HG03196 (cell line): ENCODE results near the gene CNN1.

ENCODE experiments used
- ATAC-seq: cut with Tn5 transposase; IDR thresholded peaks from one replicate; pipeline ENCODE4 v1.9.1; 2021; ENCODE audit not compliant: unreplicated experiment

The CNN1 gene

GRCh38 chr19:11534538-11534937 is 4.1 kb upstream of the CNN1 start:
- no peak for ATAC-seq

DNA sequence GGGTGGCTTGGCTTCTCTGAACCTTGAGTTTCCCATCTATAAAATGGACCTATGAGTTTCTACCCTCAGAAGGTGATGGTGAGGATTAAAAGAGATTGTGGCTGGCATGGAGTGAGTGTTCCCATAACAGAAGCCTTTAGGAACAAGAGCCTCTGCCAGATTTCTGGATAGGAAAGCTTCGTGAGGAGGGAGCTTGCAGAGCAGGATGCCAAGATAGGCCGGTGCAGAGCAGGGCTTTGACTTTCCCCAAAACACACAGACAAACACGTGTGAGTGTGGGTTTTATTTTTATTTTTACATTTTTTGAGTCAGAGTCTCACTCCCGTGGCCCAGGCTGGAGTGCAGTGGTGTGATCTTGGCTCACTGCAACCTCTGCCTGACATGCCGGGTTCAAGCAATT is 3.7 kb upstream of the CNN1 start:
- no peak for ATAC-seq

DNA sequence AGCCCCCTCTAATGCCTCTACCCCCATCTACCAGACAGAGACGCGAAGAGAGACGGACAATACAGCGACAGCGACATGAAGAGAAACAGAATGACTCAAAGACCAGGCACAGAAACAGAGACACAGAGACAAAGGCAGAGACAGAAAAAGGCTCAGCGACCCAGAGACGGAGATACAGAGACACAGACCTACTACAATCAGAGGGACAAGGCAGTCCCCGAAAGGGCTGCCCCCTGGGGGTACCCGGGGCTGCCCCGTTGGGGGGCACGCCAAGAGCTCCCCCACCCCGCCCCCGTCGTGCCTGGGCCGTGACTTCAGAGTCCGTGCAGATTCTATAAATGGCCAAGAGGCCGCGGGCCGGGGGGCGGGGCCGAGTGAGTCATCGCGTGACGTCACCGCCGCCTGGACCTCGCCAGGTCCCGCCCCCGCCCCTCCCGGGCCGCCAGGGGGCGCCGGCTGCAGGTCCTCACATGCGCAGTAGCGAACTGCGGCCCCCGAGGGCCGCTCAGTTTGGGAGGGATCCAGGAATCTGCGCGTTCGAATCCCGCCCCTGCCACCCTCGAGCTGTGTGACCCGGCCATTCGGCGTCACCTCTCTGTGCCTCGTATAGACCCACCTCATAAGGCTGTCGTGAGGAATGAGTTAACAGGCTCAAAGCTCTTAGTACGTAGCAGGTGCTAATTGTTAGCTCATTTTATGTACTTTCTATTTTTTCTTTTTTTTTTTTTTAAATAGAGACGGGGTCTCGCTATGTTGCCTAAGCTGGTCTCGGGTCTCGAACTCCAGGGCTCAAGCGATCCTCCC is 2.7 kb upstream of the CNN1 start:
- ATAC-seq, result peak; percentile 64

DNA sequence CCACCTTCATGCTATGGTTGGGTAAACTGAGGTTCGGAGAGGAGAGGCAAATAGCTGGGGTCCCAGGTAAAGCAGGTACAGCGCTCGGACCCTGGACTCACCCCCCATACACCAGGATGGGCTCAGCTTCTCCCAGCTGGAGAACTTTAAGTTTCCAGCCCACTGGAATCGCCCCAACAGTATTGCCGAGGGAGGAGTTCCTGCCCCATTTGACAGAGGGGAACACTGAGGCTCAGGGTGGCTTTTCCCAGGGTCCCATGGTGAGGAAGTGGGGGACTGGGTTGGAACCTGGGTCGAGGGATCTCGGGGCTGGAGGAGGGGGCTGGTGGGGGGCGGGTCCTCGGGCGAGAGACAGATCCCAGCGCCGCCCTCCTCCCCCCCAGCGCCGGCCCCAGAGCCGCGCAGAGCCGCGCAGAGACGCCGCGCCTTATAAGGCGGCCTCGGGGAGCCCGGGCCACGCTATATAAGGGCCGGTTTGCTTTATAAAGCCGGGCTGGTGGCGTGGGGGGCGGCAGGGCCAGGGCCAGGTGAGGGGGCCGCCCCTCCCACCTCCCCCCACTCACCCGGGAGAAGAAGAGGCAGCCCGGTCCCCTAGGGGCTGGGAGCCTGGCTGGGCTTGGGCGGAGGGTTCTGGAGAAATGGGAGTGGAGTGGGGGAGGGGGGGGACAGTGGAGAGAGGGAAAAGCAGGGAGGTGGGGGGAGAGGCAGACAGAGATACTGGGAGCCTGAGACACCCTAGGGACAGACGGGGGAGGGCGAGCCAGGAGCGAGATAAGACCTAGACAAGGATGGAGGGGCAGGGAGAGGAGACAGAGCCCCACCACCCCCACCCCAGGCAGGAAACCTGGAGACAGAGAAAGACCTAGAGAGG is 1.1 kb downstream of the CNN1 start:
- ATAC-seq, result no peak

DNA sequence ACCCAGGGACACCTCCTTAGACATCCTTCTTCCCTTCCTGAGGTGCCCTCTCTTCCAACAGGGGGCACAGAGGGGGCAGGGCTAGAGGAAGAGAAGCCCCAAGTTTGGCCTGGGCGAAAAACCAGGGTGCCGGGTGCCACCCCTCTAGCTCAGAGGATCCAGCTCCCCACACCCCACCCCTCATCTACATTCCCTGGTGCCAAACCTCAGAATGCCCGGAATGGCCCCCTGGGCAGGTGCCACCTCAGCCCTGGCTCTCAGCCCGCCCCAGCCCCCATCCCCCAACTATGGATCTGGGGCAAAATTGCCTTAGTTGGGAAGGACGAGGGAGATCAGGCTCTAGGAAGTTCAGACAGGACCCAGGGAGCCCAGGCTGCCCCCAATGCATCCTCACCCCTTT is 2.0 kb downstream of the CNN1 start:
- ATAC-seq, result no peak

GRCh38 chr19:11541238-11541637 is 2.6 kb downstream of the CNN1 start:
- no peak for ATAC-seq

GRCh38 chr19:11547929-11548700 is 9.5 kb downstream of the CNN1 start:
- no peak for ATAC-seq

DNA sequence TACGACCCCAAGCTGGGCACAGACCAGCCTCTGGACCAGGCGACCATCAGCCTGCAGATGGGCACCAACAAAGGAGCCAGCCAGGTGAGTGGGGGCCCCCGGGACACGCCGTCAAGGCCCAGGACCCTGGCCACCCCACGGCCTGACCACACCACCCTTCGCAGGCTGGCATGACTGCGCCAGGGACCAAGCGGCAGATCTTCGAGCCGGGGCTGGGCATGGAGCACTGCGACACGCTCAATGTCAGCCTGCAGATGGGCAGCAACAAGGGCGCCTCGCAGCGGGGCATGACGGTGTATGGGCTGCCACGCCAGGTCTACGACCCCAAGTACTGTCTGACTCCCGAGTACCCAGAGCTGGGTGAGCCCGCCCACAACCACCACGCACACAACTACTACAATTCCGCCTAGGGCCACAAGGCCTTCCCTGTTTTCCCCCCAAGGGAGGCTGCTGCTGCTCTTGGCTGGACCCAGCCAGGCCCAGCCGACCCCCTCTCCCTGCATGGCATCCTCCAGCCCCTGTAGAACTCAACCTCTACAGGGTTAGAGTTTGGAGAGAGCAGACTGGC is 10.8 kb downstream of the CNN1 start:
- no peak for ATAC-seq

DNA sequence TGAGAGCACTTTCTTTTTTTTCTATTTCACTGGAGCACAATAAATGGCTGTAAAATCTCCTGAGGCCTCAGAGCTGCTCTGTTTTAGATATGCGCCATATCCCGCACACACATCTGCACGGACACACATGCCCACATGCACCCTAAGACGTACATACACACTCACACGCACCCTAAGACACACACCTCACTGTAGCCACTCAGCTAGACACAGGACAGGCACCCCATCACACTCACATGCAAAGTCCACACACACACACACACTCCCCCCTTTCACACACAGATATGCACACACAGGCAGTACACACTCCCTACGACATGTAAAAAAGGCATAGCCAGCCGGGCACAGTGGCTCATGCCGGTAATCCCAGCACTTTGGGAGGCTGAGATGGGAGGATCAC is 11.6 kb downstream of the CNN1 start:
- no peak for ATAC-seq

- no peak for ATAC-seq
Measured at GRCh38 chr19:11551603-11552235, 13.1 kb downstream of the CNN1 start.

- no peak for ATAC-seq
Measured at GRCh38 chr19:11552666-11553372, 14.2 kb downstream of the CNN1 start.

- ATAC-seq, result no peak
Measured at GRCh38 chr19:11554160-11554559, 15.5 kb downstream of the CNN1 start.

DNA sequence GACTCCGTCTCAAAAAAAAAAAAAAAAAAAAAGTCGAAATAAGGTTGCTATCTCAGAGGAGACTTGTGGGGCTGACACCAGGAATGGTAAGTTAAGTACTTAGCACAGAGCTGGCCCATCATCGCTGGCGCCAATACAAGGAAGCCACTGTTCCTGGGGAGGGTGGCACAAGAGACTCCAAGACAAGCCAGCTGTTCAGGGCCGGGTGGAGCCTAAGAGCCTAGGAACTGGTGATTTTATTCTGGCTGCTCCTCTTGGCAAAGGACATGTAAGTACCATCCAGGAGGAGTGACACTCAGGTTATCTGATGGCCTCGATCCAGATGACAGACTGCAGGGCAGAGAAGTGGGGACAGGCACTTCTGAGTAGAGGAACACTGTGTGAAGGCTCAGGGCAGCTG is 16.6 kb downstream of the CNN1 start:
- no peak for ATAC-seq

DNA sequence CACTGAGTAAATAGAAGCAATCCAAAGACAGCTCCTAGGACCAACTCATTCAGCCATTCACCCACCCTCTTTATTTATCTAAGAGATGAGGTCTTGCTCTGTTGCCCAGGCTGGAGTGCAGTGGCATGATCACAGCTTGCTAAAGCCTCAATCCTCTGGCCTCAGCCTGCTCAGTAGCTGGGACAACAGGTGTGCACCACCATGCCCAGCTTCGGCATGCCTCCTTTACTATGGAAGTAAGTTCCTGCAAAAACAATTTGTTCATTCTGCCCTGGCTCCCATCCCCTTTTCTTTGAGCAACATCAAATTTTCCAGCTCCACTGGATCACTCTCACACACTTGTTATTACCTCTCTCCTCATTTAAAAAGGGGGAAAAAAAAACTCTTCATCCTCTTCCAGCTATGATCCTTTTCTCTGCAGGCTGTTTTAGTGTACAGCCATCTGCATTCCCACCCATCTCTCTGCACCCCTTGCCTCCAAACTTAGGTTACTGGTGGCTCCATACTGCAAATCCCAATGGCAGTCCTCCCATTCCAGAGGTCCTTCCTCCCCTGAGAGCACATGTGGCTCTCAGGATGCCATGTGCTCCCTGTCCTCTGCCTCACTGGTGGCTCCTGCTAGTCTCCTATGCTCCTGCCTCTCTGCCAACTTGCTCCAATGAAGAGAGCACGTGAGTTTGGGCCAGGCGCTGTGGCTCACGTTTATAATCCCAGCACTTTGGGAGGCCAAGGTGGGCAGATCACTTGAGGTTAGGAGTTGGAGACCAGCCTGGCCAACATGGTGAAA is 18.2 kb downstream of the CNN1 start:
- ATAC-seq, result no peak

DNA sequence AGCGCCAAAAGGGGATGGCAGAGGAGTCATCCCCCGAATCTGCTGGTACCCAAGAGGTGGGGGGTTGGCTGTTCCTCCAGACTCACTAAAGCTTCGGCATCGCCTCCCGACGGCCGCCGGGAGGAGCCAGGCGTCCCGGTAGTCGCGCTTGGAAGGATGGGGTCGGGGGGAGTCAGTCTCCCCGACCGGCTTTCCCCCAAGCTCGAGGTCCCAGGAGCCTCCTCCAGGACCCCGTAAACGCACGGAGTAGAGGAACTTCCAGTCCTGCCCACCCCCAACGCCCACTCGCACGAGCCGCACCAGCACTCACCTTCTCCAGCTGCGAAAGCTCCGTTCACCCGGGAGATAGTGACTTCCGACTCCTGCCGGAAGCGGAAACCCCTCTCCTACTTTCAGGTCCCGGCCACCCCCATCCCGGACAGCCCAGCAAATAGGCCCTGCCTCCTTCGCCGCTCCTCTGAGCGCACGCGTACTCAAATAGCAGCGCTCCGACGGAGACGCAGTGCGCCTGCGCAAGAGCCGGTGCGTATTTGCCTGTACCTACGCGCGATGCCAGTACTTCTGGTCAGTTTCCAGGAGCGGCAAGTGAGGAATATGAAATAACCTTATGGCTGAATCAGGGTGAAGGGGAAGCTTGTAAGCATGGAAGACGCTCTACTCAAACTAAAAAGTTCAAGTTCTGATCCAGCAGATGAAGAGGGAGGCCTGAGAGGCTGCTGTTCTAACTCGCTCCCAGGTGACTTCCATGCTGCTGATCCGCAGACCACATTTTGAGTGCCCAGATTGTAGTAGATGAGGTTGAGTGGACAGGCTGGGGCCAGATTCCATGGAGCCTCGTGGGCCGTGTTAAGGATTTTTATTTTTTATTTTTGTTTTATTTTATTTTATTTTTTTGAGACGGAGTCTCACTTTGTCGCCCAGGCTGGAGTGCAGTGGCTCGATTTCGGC is 20.5 kb downstream of the CNN1 start, which contains the start of gene ELOF1:
Gene ELOF1 (minus strand): TSS at position 350 of the 948 bp plus-strand sequence. CDS start 4,883 bp downstream, outside the sequence.
- ATAC-seq, result peak; percentile 70

- ATAC-seq, result no peak
Measured at GRCh38 chr19:11560404-11561051, 21.9 kb downstream of the CNN1 start.

DNA sequence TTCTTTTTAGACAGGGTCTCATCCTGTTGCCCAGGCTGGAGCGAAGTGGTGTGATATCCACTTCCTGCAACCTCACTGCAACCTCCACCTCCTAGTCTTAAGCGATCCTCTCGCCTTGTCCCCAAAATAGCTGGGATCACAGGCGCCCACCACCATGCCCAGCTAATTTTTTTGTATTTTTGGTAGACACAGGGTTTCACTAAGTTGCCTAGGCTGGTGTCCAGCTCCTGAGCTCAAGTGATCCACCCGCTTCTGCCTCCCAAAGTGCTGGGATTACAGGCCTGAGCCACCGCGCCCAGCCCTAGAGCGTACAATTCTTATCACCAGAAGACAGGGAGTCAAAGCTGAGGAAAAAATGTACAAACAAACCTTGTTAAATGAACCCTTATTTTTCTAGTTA is 24.9 kb downstream of the CNN1 start:
- no peak for ATAC-seq
